Activated naive CD8-positive, alpha-beta T cell treated with anti-CD3 and anti-CD28 coated beads for 36 hours (primary cell): ENCODE measurements around the gene ERBB3. TPM values are rescaled to one million over a fixed set of nuclear protein-coding genes. Genes with fewer than 3 reads are reported as not detected.

Source experiments
- DNase-seq: peaks from one replicate; pipeline ENCODE4 v3.0.0; 2021
- H3K27ac Mint-ChIP-seq: one replicate; pipeline ENCODE4 v1.8.0; 2022; ENCODE audit warnings: mild to moderate bottlenecking, moderate library complexity, mixed read lengths
- H3K27me3 Mint-ChIP-seq: one replicate; pipeline ENCODE4 v1.8.0; 2022; ENCODE audit warnings: mild to moderate bottlenecking, mixed read lengths
- H3K36me3 Mint-ChIP-seq: one replicate; pipeline ENCODE4 v1.8.0; 2021; ENCODE audit warnings: mild to moderate bottlenecking, mixed read lengths
- H3K4me1 Mint-ChIP-seq: one replicate; pipeline ENCODE4 v1.8.0; 2021; ENCODE audit warnings: mixed read lengths
- H3K4me3 Mint-ChIP-seq: one replicate; pipeline ENCODE4 v1.8.0; 2022; ENCODE audit warnings: mild to moderate bottlenecking, moderate library complexity, mixed read lengths
- H3K9me3 Mint-ChIP-seq: one replicate; pipeline ENCODE4 v1.8.0; 2022; ENCODE audit warnings: mixed read lengths
- total RNA-seq, 2 experiments: library from RNA; stranded (reverse); gene quantifications; one replicate each; pipeline ENCODE4 v1.2.3, GENCODE V29; 2021

ERBB3 gene
- total RNA-seq, 2 experiments from 2014 or later: 0.82 to 0.97 TPM

GRCh38 chr12:56152132-56152755 lies 72.3 kb downstream of the ERBB3 start, which contains the start of gene MYL6B:
Gene MYL6B (plus strand): TSS chr12:56152587. CDS start chr12:56153919, 1,332 bp downstream.
- Mint-ChIP-seq H3K4me1 (peaks cover 28% of the 10 kb centered on the region), H3K4me3 (peak within 1 kb of the TSS; percentile 88), H3K27me3 (no peaks in the 10 kb centered on the region), H3K36me3 (peaks cover 13% of the 10 kb centered on the region), H3K9me3 (no peaks in the 10 kb centered on the region), H3K27ac (peak within 1 kb of the TSS; percentile 98)
- DNase-seq: peak; percentile 96

Other genes with a start within 250 kb of the ERBB3 start
- gene MMP19, start 237.2 kb upstream of the ERBB3 start, total RNA-seq: not detected
- gene PYM1, start 152.3 kb upstream of the ERBB3 start, total RNA-seq: 10 to 100 TPM; 33.3 to 34.9 TPM
- gene DGKA, start 149.0 kb upstream of the ERBB3 start, total RNA-seq: 100 to 1,000 TPM; 236 TPM
- under 1 TPM; 0.25 to 0.28 TPM for gene PMEL, start 114.1 kb upstream of the ERBB3 start, total RNA-seq
- 100 to 1,000 TPM; 111 to 120 TPM for gene CDK2, start 113.3 kb upstream of the ERBB3 start, total RNA-seq
- 10 to 100 TPM; 24.5 to 25.3 TPM for gene RAB5B, start 106.1 kb upstream of the ERBB3 start, total RNA-seq
- gene SUOX, start 82.9 kb upstream of the ERBB3 start, total RNA-seq: 1 to 10 TPM; 4.6 to 4.9 TPM
- 10 to 100 TPM; 22.5 to 22.9 TPM for gene IKZF4, start 59.1 kb upstream of the ERBB3 start, total RNA-seq
- gene RPS26, start 38.2 kb upstream of the ERBB3 start, total RNA-seq: 10 to 100 TPM; 45.1 to 47.7 TPM
- 100 to 1,000 TPM; 552 to 588 TPM for gene PA2G4, start 24.4 kb downstream of the ERBB3 start, total RNA-seq
- gene RPL41, start 36.5 kb downstream of the ERBB3 start, total RNA-seq: 1,000 to 10,000 TPM; 5,444 to 5,630 TPM
- 1 to 10 TPM; 6.9 to 7.2 TPM for gene ZC3H10, start 38.1 kb downstream of the ERBB3 start, total RNA-seq
- 100 to 1,000 TPM; 153 to 155 TPM for gene ESYT1, start 48.1 kb downstream of the ERBB3 start, total RNA-seq
- gene MYL6B, start 72.4 kb downstream of the ERBB3 start, total RNA-seq: 10 to 100 TPM; 67.9 to 76.2 TPM
- 100 to 1,000 TPM; 751 to 777 TPM for gene MYL6, start 78.2 kb downstream of the ERBB3 start, total RNA-seq
- 10 to 100 TPM; 78.5 to 92.6 TPM for gene SMARCC2, start 109.3 kb downstream of the ERBB3 start, total RNA-seq
- gene RNF41, start 141.8 kb downstream of the ERBB3 start, total RNA-seq: 10 to 100 TPM; 26.4 to 31.2 TPM
- 10 to 100 TPM; 81.2 to 84.5 TPM for gene NABP2, start 144.2 kb downstream of the ERBB3 start, total RNA-seq
- under 1 TPM; 0.44 to 0.49 TPM for gene SLC39A5, start 149.9 kb downstream of the ERBB3 start, total RNA-seq
- gene ANKRD52, start 178.2 kb downstream of the ERBB3 start, total RNA-seq: 10 to 100 TPM; 41.9 to 47.0 TPM
- gene COQ10A, start 186.8 kb downstream of the ERBB3 start, total RNA-seq: 10 to 100 TPM in 1 of 2 experiments, 1 to 10 TPM in 1; 9.5 to 10.6 TPM
- 100 to 1,000 TPM; 288 to 311 TPM for gene CS, start 220.2 kb downstream of the ERBB3 start, total RNA-seq
- gene CNPY2, start 235.8 kb downstream of the ERBB3 start, total RNA-seq: 100 to 1,000 TPM; 133 to 142 TPM